Measurements from ENCODE around the gene ZNF668. TPM values are rescaled to one million over a fixed set of nuclear protein-coding genes. Genes with fewer than 3 reads are reported as not detected.

The ZNF668 gene
- total RNA-seq, 1 donor from 2014 or later: 3.7 TPM

DNA sequence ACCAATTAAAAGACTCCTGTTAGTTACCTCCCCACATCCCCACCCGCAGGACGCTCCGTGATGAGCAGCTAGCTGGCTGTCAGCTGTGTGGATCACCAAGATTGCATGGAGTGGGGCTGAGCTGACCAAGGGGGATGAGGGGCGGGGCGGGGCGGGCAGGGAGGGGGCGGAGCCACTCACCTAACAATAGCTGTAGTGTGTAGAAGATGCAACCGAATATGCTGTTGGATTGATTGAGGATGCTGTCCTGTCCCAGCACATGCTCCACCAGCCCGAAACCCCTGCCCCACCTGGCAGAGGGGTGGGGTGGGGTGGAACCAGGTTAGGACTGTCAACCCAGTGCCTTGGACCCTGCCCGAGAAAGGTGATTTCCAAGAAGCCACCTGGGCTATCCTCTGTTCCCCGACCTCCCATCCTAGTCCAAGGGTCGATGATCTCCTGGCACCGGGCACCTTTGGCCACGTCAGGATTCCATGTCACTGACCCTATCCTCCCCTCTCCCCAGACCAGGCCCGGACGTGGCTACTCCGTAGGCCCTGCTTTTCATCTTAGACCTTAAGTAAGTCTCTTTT is 19.2 kb upstream of the ZNF668 start:
- peak overlapping the region; percentile 22 for H2AFZ ChIP-seq (replicated peaks)
- H4K20me1 ChIP-seq (ENCODE audit: low read depth): peaks cover 19% of the 10 kb centered on the region
- no peak overlapping the region for H3K27ac ChIP-seq
- peaks cover 3% of the 10 kb centered on the region for H3K4me1 ChIP-seq
- peak overlapping the region; percentile 87 for H3K4me2 ChIP-seq
- H3K4me3 ChIP-seq: peak overlapping the region; percentile 86
- no peaks in the 10 kb centered on the region for H3K36me3 ChIP-seq
- H3K27ac Mint-ChIP-seq: no peak overlapping the region
- no peaks in the 10 kb centered on the region for H3K9me3 ChIP-seq (ENCODE audit: low read depth)
- H3K27me3 Mint-ChIP-seq (ENCODE audit: insufficient read depth, low read depth): peaks cover 12% of the 10 kb centered on the region
- H3K9ac ChIP-seq: no peak overlapping the region
- peaks cover 28% of the 10 kb centered on the region for H3F3A ChIP-seq (ENCODE audit: low read depth)
- peak; percentile 76 for DNase-seq (ENCODE audit: low spot score)
- H3K27me3 ChIP-seq: no peaks in the 10 kb centered on the region
- peaks cover 22% of the 10 kb centered on the region for H3K79me2 ChIP-seq (ENCODE audit: low read depth)
- TF ChIP-seq EZH2phosphoT487 (IDR thresholded peaks at IDR 0.05) (no peak), EZH2 (IDR thresholded peaks at IDR 0.05) (no peak)
- TF ChIP-seq, protein P1, sequence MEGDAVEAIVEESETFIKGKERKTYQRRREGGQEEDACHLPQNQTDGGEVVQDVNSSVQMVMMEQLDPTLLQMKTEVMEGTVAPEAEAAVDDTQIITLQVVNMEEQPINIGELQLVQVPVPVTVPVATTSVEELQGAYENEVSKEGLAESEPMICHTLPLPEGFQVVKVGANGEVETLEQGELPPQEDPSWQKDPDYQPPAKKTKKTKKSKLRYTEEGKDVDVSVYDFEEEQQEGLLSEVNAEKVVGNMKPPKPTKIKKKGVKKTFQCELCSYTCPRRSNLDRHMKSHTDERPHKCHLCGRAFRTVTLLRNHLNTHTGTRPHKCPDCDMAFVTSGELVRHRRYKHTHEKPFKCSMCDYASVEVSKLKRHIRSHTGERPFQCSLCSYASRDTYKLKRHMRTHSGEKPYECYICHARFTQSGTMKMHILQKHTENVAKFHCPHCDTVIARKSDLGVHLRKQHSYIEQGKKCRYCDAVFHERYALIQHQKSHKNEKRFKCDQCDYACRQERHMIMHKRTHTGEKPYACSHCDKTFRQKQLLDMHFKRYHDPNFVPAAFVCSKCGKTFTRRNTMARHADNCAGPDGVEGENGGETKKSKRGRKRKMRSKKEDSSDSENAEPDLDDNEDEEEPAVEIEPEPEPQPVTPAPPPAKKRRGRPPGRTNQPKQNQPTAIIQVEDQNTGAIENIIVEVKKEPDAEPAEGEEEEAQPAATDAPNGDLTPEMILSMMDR (IDR thresholded peaks at IDR 0.05): no peak
- H3K4me3 Mint-ChIP-seq: peak overlapping the region; percentile 98
- H3K36me3 Mint-ChIP-seq: peaks cover 5% of the 10 kb centered on the region
- peaks cover 8% of the 10 kb centered on the region for H3K4me1 Mint-ChIP-seq
- peaks cover 5% of the 10 kb centered on the region for H3K9me3 Mint-ChIP-seq

DNA sequence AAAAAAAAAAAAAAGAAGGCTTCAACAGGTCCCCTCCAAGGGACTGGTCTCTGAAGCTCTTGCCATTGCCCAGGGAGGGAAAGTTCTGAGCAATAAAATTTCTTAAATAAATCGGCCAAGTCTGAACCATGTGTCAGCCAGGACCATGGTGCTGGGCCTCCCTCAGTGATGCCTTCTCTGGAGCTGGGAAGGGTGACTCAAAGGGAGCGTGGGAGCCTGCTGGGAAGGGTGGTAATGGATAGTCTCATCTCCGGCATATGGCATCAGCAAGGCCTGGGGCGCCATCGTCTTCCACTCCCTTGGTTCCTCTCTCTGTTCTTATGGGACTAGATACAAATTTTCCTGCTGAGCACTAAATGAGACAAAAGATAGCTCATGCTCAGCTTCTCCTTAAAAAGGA is 18.3 kb upstream of the ZNF668 start:
- peak overlapping the region; percentile 98 for H3K4me3 Mint-ChIP-seq
- H3K36me3 Mint-ChIP-seq: peaks cover 5% of the 10 kb centered on the region
- Histone ChIP-seq H3K27ac (no peak overlapping the region), H3F3A (ENCODE audit: low read depth) (peaks cover 28% of the 10 kb centered on the region), H3K4me2 (no peak overlapping the region), H3K9me3 (ENCODE audit: low read depth) (no peaks in the 10 kb centered on the region), H3K9ac (no peak overlapping the region), H3K27me3 (no peaks in the 10 kb centered on the region), H2AFZ (replicated peaks) (no peak overlapping the region), H3K36me3 (no peaks in the 10 kb centered on the region), H4K20me1 (ENCODE audit: low read depth) (peaks cover 21% of the 10 kb centered on the region), H3K4me1 (peaks cover 3% of the 10 kb centered on the region), H3K79me2 (ENCODE audit: low read depth) (peaks cover 22% of the 10 kb centered on the region), H3K4me3 (no peak overlapping the region)
- peaks cover 12% of the 10 kb centered on the region for H3K27me3 Mint-ChIP-seq (ENCODE audit: insufficient read depth, low read depth)
- H3K9me3 Mint-ChIP-seq: peaks cover 5% of the 10 kb centered on the region
- no peak for DNase-seq (ENCODE audit: low spot score)
- no peak overlapping the region for H3K27ac Mint-ChIP-seq
- TF ChIP-seq EZH2 (IDR thresholded peaks at IDR 0.05) (no peak), EZH2phosphoT487 (IDR thresholded peaks at IDR 0.05) (no peak)
- TF ChIP-seq, protein P1 (IDR thresholded peaks at IDR 0.05): no peak
- H3K4me1 Mint-ChIP-seq: peaks cover 8% of the 10 kb centered on the region

DNA sequence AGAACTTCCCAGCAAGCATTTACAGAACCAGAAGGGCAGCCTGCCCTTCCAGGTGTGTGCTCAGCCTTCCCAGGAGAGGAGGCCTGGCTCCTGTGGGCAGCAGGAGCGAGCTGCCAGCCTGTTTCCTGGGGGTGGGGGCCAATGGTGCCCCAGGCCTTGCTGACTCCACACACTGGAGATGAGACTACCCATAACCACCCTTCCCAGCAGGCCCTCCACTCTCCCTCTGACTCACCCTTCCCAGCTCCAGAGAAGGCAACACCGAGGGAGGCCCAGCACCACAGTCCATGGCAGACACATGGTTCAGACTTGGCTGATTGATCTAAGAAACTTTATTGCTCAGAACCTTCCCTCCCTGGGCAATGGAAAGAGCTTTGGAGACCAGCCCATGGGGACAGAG is 16.5 kb upstream of the ZNF668 start:
- no peak overlapping the region for H3K4me2 ChIP-seq
- no peaks in the 10 kb centered on the region for H3K36me3 ChIP-seq
- H4K20me1 ChIP-seq (ENCODE audit: low read depth): peaks cover 31% of the 10 kb centered on the region
- Mint-ChIP-seq H3K36me3 (peaks cover 5% of the 10 kb centered on the region), H3K27ac (no peak overlapping the region), H3K27me3 (ENCODE audit: insufficient read depth, low read depth) (peaks cover 11% of the 10 kb centered on the region), H3K9me3 (peaks cover 2% of the 10 kb centered on the region), H3K4me3 (no peak overlapping the region), H3K4me1 (peaks cover 8% of the 10 kb centered on the region)
- H3K9me3 ChIP-seq (ENCODE audit: low read depth): no peaks in the 10 kb centered on the region
- no peak overlapping the region for H3K27ac ChIP-seq
- DNase-seq (ENCODE audit: low spot score): no peak
- no peak overlapping the region for H2AFZ ChIP-seq (replicated peaks)
- no peak overlapping the region for H3K4me3 ChIP-seq
- no peaks in the 10 kb centered on the region for H3K27me3 ChIP-seq
- TF ChIP-seq, protein P1 (IDR thresholded peaks at IDR 0.05): no peak
- no peak for TF ChIP-seq EZH2 (IDR thresholded peaks at IDR 0.05)
- TF ChIP-seq EZH2phosphoT487 (IDR thresholded peaks at IDR 0.05): no peak
- peaks cover 3% of the 10 kb centered on the region for H3K4me1 ChIP-seq
- H3K79me2 ChIP-seq (ENCODE audit: low read depth): peaks cover 22% of the 10 kb centered on the region
- no peak overlapping the region for H3K9ac ChIP-seq
- H3F3A ChIP-seq (ENCODE audit: low read depth): peaks cover 21% of the 10 kb centered on the region
